ENCODE results near the gene MAP4K5. TPM values are rescaled to one million over a fixed set of nuclear protein-coding genes. Genes with fewer than 3 reads are reported as not detected.

The MAP4K5 gene
- polyA plus RNA-seq, 2 of the 4 experiments (the other 2 are of a cell fraction): 18.7 to 30.8 TPM

DNA sequence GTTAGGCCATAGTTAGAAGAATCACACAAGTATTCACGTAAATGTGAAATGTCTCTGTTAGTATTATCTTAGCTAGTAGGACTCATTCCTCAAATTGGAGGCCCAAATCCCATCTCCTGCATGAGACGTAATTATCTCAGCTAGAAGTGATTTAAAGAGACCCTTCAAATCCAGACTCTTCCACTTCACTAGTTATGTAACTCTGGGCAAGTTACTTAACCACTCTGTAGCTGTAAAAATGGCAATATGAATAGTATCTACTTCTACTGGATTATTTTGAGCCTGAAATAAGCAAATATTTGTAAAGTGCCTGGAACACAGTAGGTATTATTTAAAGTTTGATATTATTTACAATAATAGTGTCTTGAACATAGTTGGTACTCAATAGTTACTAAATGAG is 107.3 kb downstream of the MAP4K5 start:
- no peak overlapping the region for H3K27ac ChIP-seq
- ATAC-seq (no peak), DNase-seq (ENCODE audit: low read depth in 1 of 2, low spot score in 1 of 2) (no peak), FAIRE-seq (no peak)
- ChIA-PET CTCF (interaction anchor here (1.1 to 1.4 kb wide), 2 partner anchors 80 to 103 kb away, joined by 3 read pairs; no protein-coding TSS in a partner anchor), POLR2A (no interaction called here)
- TF ChIP-seq MAZ (IDR thresholded peaks at IDR 0.05; ENCODE audit: borderline replicate concordance, low read depth, low read length): no peak
- TF ChIP-seq, protein P1, sequence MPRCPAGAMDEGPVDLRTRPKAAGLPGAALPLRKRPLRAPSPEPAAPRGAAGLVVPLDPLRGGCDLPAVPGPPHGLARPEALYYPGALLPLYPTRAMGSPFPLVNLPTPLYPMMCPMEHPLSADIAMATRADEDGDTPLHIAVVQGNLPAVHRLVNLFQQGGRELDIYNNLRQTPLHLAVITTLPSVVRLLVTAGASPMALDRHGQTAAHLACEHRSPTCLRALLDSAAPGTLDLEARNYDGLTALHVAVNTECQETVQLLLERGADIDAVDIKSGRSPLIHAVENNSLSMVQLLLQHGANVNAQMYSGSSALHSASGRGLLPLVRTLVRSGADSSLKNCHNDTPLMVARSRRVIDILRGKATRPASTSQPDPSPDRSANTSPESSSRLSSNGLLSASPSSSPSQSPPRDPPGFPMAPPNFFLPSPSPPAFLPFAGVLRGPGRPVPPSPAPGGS (IDR thresholded peaks at IDR 0.05): no peak
- TF ChIP-seq BHLHE40 (IDR thresholded peaks at IDR 0.05; ENCODE audit: low read depth, low read length): no peak
- no peak for TF ChIP-seq CEBPB (IDR thresholded peaks at IDR 0.05)
- TF ChIP-seq ZFP36 (IDR thresholded peaks at IDR 0.05; ENCODE audit: borderline replicate concordance, partially characterized antibody): no peak
- TF ChIP-seq FOXS1 (CRISPR knock-in tag; IDR thresholded peaks at IDR 0.05): no peak
- TF ChIP-seq, protein P2, sequence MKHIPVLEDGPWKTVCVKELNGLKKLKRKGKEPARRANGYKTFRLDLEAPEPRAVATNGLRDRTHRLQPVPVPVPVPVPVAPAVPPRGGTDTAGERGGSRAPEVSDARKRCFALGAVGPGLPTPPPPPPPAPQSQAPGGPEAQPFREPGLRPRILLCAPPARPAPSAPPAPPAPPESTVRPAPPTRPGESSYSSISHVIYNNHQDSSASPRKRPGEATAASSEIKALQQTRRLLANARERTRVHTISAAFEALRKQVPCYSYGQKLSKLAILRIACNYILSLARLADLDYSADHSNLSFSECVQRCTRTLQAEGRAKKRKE (CRISPR knock-in tag; IDR thresholded peaks at IDR 0.05; ENCODE audit: low read depth): no peak
- TF ChIP-seq CHD2 (IDR thresholded peaks at IDR 0.05; ENCODE audit: low read length, partially characterized antibody): no peak
- no peak for TF ChIP-seq HOXB13 (CRISPR knock-in tag; IDR thresholded peaks at IDR 0.05; ENCODE audit: low read depth)
- no peak for TF ChIP-seq CBX8 (IDR thresholded peaks at IDR 0.05)
- no peak for TF ChIP-seq RFX5 (IDR thresholded peaks at IDR 0.05)
- H3K9me3 ChIP-seq: no peaks in the 10 kb centered on the region
- WGBS (ENCODE audit: missing lambda C conversion rate): 94% methylated on average over 2 of the region's 2 CpGs
- H3K4me1 ChIP-seq: no peaks in the 10 kb centered on the region; the same call in 2 of the 3 replicates
- H3K4me3 ChIP-seq: no peak overlapping the region
- no peak overlapping the region for H3K4me2 ChIP-seq

DNA sequence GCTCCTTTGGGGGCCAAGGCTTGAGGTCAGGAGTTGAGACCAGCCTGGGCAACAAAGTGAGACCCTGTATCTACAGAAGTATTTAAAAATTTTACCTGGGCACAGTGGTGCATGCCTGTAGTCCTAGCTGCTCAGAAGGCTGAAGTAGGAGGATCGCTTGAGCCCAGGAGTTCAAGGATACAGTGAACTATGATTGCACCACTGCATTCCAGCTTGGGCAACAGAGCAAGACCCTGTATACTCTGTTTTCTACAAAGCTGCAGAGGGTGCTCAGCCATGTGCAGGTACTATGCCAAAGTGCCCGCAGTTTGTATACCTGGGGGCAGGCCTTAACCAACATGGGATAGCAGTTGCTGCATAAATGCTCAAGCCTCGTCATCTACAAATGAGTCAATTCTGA is 108.8 kb downstream of the MAP4K5 start:
- no peaks in the 10 kb centered on the region for H3K4me1 ChIP-seq
- no peak for TF ChIP-seq HDAC2 (IDR thresholded peaks at IDR 0.05)
- no peak for TF ChIP-seq RNF2 (IDR thresholded peaks at IDR 0.05; ENCODE audit: borderline replicate concordance, low read depth)
- TF ChIP-seq ZC3H11A (IDR thresholded peaks at IDR 0.05): no peak
- TF ChIP-seq RFX5 (IDR thresholded peaks at IDR 0.05): no peak
- TF ChIP-seq MAZ (IDR thresholded peaks at IDR 0.05; ENCODE audit: borderline replicate concordance, low read depth, low read length): no peak
- TF ChIP-seq, protein P3, sequence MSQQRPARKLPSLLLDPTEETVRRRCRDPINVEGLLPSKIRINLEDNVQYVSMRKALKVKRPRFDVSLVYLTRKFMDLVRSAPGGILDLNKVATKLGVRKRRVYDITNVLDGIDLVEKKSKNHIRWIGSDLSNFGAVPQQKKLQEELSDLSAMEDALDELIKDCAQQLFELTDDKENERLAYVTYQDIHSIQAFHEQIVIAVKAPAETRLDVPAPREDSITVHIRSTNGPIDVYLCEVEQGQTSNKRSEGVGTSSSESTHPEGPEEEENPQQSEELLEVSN (IDR thresholded peaks at IDR 0.05; ENCODE audit: borderline replicate concordance, low read depth): no peak
- TF ChIP-seq RCOR1 (IDR thresholded peaks at IDR 0.05; ENCODE audit: low read depth, low read length): no peak
- no peak for TF ChIP-seq JUNB (IDR thresholded peaks at IDR 0.05)
- 96% methylated on average over 3 of the region's 3 CpGs for WGBS (ENCODE audit: missing lambda C conversion rate)
- no peak overlapping the region for H3K4me2 ChIP-seq
- DNase-seq (ENCODE audit: low read depth in 1 of 2, low spot score in 1 of 2): no peak
- no peak for FAIRE-seq
- no peak for ATAC-seq
- H3K9me3 ChIP-seq: no peaks in the 10 kb centered on the region
- no peak overlapping the region for H3K4me3 ChIP-seq
- POLR2A ChIA-PET: no interaction called here
- CTCF ChIA-PET: interaction anchor here (2.0 kb wide), 1 partner anchor 102 kb away, joined by 7 read pairs; no protein-coding TSS in a partner anchor
- H3K27ac ChIP-seq: no peak overlapping the region

DNA sequence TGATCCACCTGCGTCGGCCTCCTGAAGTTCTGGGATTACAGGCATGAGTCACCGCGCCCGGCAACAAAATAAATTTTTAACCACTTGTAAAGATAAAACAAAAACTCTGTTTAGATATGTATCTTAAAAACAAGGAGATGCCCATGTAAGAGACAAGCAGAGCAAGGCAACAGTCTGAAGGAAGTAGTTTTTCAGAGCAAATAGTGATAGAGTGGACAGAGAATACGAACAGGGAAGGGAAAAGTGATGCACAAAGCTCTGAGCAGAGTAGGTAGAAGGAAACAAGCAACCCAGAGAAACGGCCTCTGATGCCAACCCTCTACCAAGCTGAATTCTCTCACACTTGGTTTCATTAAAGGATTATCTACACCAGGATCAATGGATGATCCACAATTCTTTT is 110.9 kb downstream of the MAP4K5 start:
- POLR2A ChIA-PET: no interaction called here
- H3K4me2 ChIP-seq: no peak overlapping the region
- H3K4me1 ChIP-seq: no peaks in the 10 kb centered on the region
- CTCF ChIA-PET: interaction anchor here (0.6 to 0.7 kb wide), 3 partner anchors 10 to 104 kb away, joined by 3 read pairs; partner anchors contain the start of gene CDKL1
- H3K4me3 ChIP-seq: no peak overlapping the region
- DNase-seq (ENCODE audit: low read depth in 1 of 2, low spot score in 1 of 2) (no peak), FAIRE-seq (no peak), ATAC-seq (no peak)
- H3K9me3 ChIP-seq: no peaks in the 10 kb centered on the region
- WGBS (ENCODE audit: missing lambda C conversion rate): 91% methylated on average over 7 of the region's 7 CpGs
- no peak for TF ChIP-seq NR3C1 (IDR thresholded peaks at IDR 0.05)
- no peak for TF ChIP-seq FOSL2 (IDR thresholded peaks at IDR 0.05)
- 0 out of 2 replicates have a peak, but pooled peaks have one; percentile 6 for TF ChIP-seq FOSL2 (CRISPR knock-in tag; IDR thresholded peaks at IDR 0.05)
- no peak overlapping the region for H3K27ac ChIP-seq

Measured in A549 (cell line).